ENCODE results near the gene PDE8B. TPM values are rescaled to one million over a fixed set of nuclear protein-coding genes. Genes with fewer than 3 reads are reported as not detected.
A peak's percentile ranks its signal among the peaks of the same experiment; 100 is the strongest.

The PDE8B gene
- total RNA-seq, 1 donor from 2014 or later, result 4.9 TPM

DNA sequence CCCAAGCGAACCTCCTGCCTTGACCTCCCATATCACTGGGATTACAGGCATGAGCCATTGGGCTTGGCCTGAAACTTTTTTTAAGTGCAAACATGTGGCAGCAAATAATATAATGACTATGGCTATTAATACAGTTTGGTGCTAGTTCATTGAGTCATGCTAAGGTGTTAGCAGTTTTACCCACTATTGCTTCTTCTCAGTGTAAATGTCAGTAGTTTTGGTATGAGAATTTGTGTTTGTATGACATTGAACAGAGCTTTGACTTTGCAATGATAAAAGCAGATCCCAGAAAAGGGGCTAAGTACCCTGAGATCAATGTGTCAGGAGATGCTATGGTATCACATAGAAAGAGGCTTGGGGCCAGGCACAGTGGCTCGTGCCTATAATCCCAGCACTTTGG lies 214.4 kb downstream of the PDE8B start:
- intact Hi-C loops (cut with DNase I), result no loop called here
- Histone ChIP-seq H3K4me1 (no peaks in the 10 kb centered on the region), H3K9me3 (no peaks in the 10 kb centered on the region), H3K27ac (no peak overlapping the region), H3K36me3 (peaks cover 3% of the 10 kb centered on the region), H3K4me3 (no peak overlapping the region), H3K27me3 (no peaks in the 10 kb centered on the region)
- TF ChIP-seq, protein P1, sequence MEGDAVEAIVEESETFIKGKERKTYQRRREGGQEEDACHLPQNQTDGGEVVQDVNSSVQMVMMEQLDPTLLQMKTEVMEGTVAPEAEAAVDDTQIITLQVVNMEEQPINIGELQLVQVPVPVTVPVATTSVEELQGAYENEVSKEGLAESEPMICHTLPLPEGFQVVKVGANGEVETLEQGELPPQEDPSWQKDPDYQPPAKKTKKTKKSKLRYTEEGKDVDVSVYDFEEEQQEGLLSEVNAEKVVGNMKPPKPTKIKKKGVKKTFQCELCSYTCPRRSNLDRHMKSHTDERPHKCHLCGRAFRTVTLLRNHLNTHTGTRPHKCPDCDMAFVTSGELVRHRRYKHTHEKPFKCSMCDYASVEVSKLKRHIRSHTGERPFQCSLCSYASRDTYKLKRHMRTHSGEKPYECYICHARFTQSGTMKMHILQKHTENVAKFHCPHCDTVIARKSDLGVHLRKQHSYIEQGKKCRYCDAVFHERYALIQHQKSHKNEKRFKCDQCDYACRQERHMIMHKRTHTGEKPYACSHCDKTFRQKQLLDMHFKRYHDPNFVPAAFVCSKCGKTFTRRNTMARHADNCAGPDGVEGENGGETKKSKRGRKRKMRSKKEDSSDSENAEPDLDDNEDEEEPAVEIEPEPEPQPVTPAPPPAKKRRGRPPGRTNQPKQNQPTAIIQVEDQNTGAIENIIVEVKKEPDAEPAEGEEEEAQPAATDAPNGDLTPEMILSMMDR (IDR thresholded peaks at IDR 0.05), result no peak
- DNase-seq (no peak), ATAC-seq (no peak)

DNA sequence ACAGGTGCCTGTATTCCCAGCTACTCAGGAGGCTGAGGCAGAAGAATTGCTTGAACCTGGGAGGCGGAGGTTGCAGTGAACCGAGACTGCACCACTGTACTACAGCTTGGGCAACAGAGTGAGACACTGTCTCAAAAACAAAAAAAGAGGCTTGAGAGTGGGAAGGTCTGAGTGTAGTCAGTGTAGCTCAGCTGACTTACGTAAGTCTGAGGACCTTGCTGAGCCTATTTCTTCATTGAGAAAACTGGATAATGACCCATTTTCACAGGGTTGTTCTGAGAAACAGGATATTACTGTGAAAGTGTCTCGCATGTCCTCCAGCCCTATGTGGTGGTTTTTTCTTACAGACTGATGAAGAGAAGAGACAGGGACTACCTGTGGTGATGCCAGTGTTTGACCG lies 214.9 kb downstream of the PDE8B start:
- TF ChIP-seq, protein P1 (IDR thresholded peaks at IDR 0.05), result no peak
- intact Hi-C loops (cut with DNase I), result no loop called here
- Histone ChIP-seq H3K27me3 (no peaks in the 10 kb centered on the region), H3K4me3 (no peak overlapping the region), H3K4me1 (no peaks in the 10 kb centered on the region), H3K27ac (no peak overlapping the region), H3K36me3 (peaks cover 8% of the 10 kb centered on the region), H3K9me3 (no peaks in the 10 kb centered on the region)
- ATAC-seq, result peak; percentile 10
- DNase-seq, result no peak

- ATAC-seq, result peak; percentile 44
- intact Hi-C loops (cut with DNase I), result no loop called here
- no peaks in the 10 kb centered on the region for H3K27me3 ChIP-seq
- TF ChIP-seq, protein P1 (IDR thresholded peaks at IDR 0.05), result no peak
- no peak overlapping the region for H3K4me3 ChIP-seq
- H3K36me3 ChIP-seq, result peaks cover 15% of the 10 kb centered on the region
- H3K9me3 ChIP-seq, result no peaks in the 10 kb centered on the region
- no peak for DNase-seq
- H3K4me1 ChIP-seq, result no peaks in the 10 kb centered on the region
- H3K27ac ChIP-seq, result no peak overlapping the region
Measured at GRCh38 chr5:77425998-77426659, 215.6 kb downstream of the PDE8B start.

DNA sequence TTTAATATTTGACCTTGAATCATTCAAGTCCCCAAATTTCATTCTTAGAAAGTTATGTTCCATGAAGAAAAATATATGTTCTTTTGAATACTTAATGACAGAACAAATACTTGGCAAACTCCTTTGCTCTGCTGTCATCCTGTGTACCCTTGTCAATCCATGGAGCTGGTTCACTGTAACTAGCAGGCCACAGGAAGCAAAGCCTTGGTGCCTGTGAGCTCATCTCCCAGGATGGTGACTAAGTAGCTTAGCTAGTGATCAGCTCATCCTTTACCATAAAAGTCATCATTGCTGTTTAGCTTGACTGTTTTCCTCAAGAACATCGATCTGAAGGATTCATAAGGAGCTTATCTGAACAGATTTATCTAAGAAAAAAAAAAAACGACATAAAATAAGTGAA lies 216.2 kb downstream of the PDE8B start:
- Histone ChIP-seq H3K4me1 (no peaks in the 10 kb centered on the region), H3K36me3 (peaks cover 20% of the 10 kb centered on the region)

DNA sequence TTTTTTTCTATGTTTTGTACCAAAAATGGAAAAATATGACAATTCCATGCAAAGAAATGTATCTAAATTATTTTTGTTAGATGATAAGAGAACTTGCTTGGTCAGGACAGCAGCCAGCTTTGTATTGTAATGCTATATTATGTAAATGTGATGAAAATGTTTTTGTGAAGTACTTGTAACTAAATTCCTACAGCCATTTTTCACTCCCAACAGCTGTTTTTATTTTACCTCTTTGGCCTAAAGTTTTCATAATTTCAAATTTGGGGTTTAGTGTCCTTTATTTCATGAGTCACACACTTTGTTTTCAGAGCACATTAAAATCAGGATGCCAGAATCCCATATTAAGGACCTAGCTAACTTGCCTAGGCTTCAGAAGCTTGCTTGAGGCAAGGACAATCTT lies 217.5 kb downstream of the PDE8B start:
- intact Hi-C loops (cut with DNase I), result no loop called here
- Histone ChIP-seq H3K4me1 (no peaks in the 10 kb centered on the region), H3K36me3 (peaks cover 33% of the 10 kb centered on the region), H3K27ac (no peak overlapping the region), H3K4me3 (no peak overlapping the region), H3K9me3 (no peaks in the 10 kb centered on the region), H3K27me3 (no peaks in the 10 kb centered on the region)
- no peak for DNase-seq
- TF ChIP-seq, protein P1 (IDR thresholded peaks at IDR 0.05), result no peak
- ATAC-seq, result no peak

More for the DNA sequence above, 216.2 kb downstream of the PDE8B start:
- no peak for ATAC-seq
- no peaks in the 10 kb centered on the region for H3K9me3 ChIP-seq
- H3K4me3 ChIP-seq, result no peak overlapping the region
- no peaks in the 10 kb centered on the region for H3K27me3 ChIP-seq
- H3K27ac ChIP-seq, result no peak overlapping the region
- TF ChIP-seq, protein P1 (IDR thresholded peaks at IDR 0.05), result no peak
- DNase-seq, result no peak
- intact Hi-C loops (cut with DNase I), result no loop called here

GRCh38 chr5:77428526-77428925 lies 218.0 kb downstream of the PDE8B start:
- TF ChIP-seq, protein P1 (IDR thresholded peaks at IDR 0.05), result no peak
- Histone ChIP-seq H3K9me3 (no peaks in the 10 kb centered on the region), H3K4me3 (no peak overlapping the region), H3K27me3 (no peaks in the 10 kb centered on the region), H3K4me1 (no peaks in the 10 kb centered on the region), H3K27ac (no peak overlapping the region), H3K36me3 (peaks cover 39% of the 10 kb centered on the region)
- DNase-seq (no peak), ATAC-seq (no peak)
- intact Hi-C loops (cut with DNase I), result no loop called here
